ENCODE measurements around the gene KPNA4. TPM values are rescaled to one million over a fixed set of nuclear protein-coding genes. Genes with fewer than 3 reads are reported as not detected.

The KPNA4 gene
- total and polyA plus RNA-seq, 2 donors (not counting 3 experiments of a cell fraction or from before 2014, with no cell fraction given): 12.2 to 70.1 TPM

DNA sequence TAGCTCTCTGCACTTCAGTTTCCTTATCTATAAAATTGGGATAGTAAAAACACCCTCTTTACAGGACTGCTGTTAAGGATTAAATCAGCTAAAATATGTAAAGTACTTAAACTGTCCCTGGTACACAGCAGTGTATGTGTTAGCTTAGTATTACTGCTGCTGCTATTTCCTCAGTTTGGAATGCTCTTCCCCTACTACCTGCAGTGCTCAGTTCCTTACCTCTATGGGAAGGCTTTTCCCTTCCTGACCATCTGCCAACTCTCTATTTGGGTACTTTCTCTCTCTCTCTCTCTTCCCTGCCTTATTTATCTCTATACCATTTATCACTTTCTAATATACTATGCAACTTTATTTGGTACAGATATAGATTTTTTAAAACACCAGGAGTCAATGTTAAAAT, 26.5 kb downstream of the KPNA4 start:
- CTCF ChIA-PET: no interaction called here
- Histone ChIP-seq H3K9me3 (replicated peaks; ENCODE audit: control insufficient read depth, insufficient read depth, low read length) (no peaks in the 10 kb centered on the region), H4K20me1 (replicated peaks; ENCODE audit: control insufficient read depth, extremely low read depth, insufficient read depth, low read length) (peaks cover 16% of the 10 kb centered on the region), H3K79me2 (ENCODE audit: control insufficient read depth, insufficient read depth, low read length) (peaks cover 77% of the 10 kb centered on the region), H3K4me3 (replicated peaks in 1 of 3; ENCODE audit: insufficient read depth in 1 of 3, low read depth in 1 of 3, low read length in 3 of 3) (no peak overlapping the region), H3K4me2 (ENCODE audit: insufficient read depth, low read length) (no peak overlapping the region), H3K27ac (ENCODE audit: insufficient read depth, low read depth, low read length) (no peak overlapping the region), H3K27me3 (ENCODE audit: control insufficient read depth in 2 of 2, insufficient read depth in 2 of 2, low read length in 2 of 2) (no peaks in the 10 kb centered on the region), H3K4me1 (ENCODE audit: control insufficient read depth, extremely low read depth, insufficient read depth, low read length) (no peaks in the 10 kb centered on the region), H2AFZ (ENCODE audit: low read depth, low read length) (no peak overlapping the region), H3K9me1 (replicated peaks; ENCODE audit: control insufficient read depth, extremely low read depth, insufficient read depth, low read length) (no peaks in the 10 kb centered on the region), H3K9ac (replicated peaks; ENCODE audit: extremely low read depth, insufficient read depth, low read length) (no peak overlapping the region), H3K36me3 (ENCODE audit: control insufficient read depth in 2 of 2, extremely low read depth in 1 of 2, insufficient read depth in 2 of 2, low read length in 2 of 2) (peaks cover 0 to 8% of the 10 kb centered on the region in 2 experiments)
- DNase-seq (ENCODE audit: low read depth, low spot score): no peak
- POLR2A ChIA-PET: no interaction called here
- no TSS peak for BruUV-seq (replicated peaks)
- intact Hi-C loops (cut with micrococcal nuclease): no loop called here
- no peak for FAIRE-seq
- no peak for TF ChIP-seq EZH2 (IDR thresholded peaks at IDR 0.05; ENCODE audit: borderline replicate concordance, low read depth, low read length, severe bottlenecking)
- no peak for TF ChIP-seq POLR2A (IDR thresholded peaks at IDR 0.05; ENCODE audit: low read depth, low read length)
- TF ChIP-seq, protein P1, sequence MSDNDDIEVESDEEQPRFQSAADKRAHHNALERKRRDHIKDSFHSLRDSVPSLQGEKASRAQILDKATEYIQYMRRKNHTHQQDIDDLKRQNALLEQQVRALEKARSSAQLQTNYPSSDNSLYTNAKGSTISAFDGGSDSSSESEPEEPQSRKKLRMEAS (IDR thresholded peaks at IDR 0.05; ENCODE audit: insufficient read depth, insufficient read length): no peak
- TF ChIP-seq CTCF (IDR thresholded peaks at IDR 0.05; ENCODE audit: extremely low read depth in 1 of 2, insufficient read depth in 1 of 2, low read depth in 1 of 2, low read length in 2 of 2): no peak
- TF ChIP-seq GATA2 (IDR thresholded peaks at IDR 0.05; ENCODE audit: insufficient read depth, insufficient read length, low read depth, low read length): no peak
- TF ChIP-seq POLR2AphosphoS5 (IDR thresholded peaks at IDR 0.05; ENCODE audit: insufficient read depth, low read depth, low read length): no peak
- TF ChIP-seq JUN (IDR thresholded peaks at IDR 0.05; ENCODE audit: borderline replicate concordance, insufficient read depth, insufficient read length, low read depth): no peak
- TF ChIP-seq MYC (IDR thresholded peaks at IDR 0.05; ENCODE audit: low read depth, low read length): no peak
- no peak for TF ChIP-seq FOS (IDR thresholded peaks at IDR 0.05; ENCODE audit: borderline replicate concordance, insufficient read depth, low read length)
- dilution Hi-C loops (cut with MboI; ENCODE audit: extremely low pct_ligation_motif_present, low sequenced_read_pairs): no loop called here
